PC-3 (cell line): ENCODE results near the gene B3GALT2. TPM values are rescaled to one million over a fixed set of nuclear protein-coding genes. Genes with fewer than 3 reads are reported as not detected.

Experiments used
- ATAC-seq: fragments of 200-7000 bp; cut with Tn5 transposase; 2 replicates; pipeline ENCODE4 v1.9.1; 2020; ENCODE audit warnings: mild to moderate bottlenecking, moderate library complexity
- BruUV-seq: library from RNA; stranded (reverse); fragments of 400-500 nt; replicated peaks from 2 replicates; lab custom pipeline; 2021; lab: Mats Ljungman, UMichigan
- CTCF ChIA-PET: fragments of 300-600 bp; sonication (Branson Sonifier 250); formaldehyde crosslinking; loops from one replicate; lab custom pipeline; 2022; ENCODE audit warnings: antibody characterized with exemption; lab: Charles Lee
- POLR2A ChIA-PET: fragments of 300-600 bp; sonication (Branson Sonifier 250); formaldehyde crosslinking; loops from one replicate; lab custom pipeline; 2022; ENCODE audit warnings: antibody characterized with exemption; ENCODE audit not compliant: unreplicated experiment; lab: Charles Lee
- DNase-seq: peaks from one replicate; pipeline ENCODE4 v3.0.0-alpha.2; 2015
- H2AFZ ChIP-seq: fragments of 300-600 bp; sonication (generic); 2 replicates; pipeline ENCODE4 v1.6.0; 2016; ENCODE audit warnings: antibody characterized with exemption, low read length
- H3F3A ChIP-seq: fragments of 300-600 bp; sonication (generic); one replicate; pipeline ENCODE4 v1.6.0; 2017; ENCODE audit warnings: antibody characterized with exemption, low read length, control low read depth, mild to moderate bottlenecking; ENCODE audit not compliant: unreplicated experiment
- H3K27ac ChIP-seq: fragments of 300-600 bp; sonication (generic); 2 replicates; pipeline ENCODE4 v1.5.1; 2016; ENCODE audit warnings: mild to moderate bottlenecking, low read length
- H3K27me3 ChIP-seq: fragments of 300-600 bp; sonication (generic); 2 replicates; pipeline ENCODE4 v1.6.1; 2016; ENCODE audit warnings: low read length, mixed read lengths
- H3K36me3 ChIP-seq: fragments of 300-600 bp; sonication (generic); 2 replicates; pipeline ENCODE4 v1.6.1; 2016; ENCODE audit warnings: low read depth, mixed run types, low read length, mixed read lengths
- H3K4me1 ChIP-seq: fragments of 300-600 bp; sonication (generic); 2 replicates; pipeline ENCODE4 v1.5.1; 2016; ENCODE audit warnings: low read length; ENCODE audit not compliant: insufficient read depth
- H3K4me2 ChIP-seq: fragments of 300-600 bp; sonication (generic); 2 replicates; pipeline ENCODE4 v1.6.0; 2016; ENCODE audit warnings: low read length
- H3K4me3 ChIP-seq: fragments of 300-600 bp; sonication (generic); 2 replicates; pipeline ENCODE4 v1.5.1; 2016; ENCODE audit warnings: mild to moderate bottlenecking, low read length, mixed read lengths
- H3K79me2 ChIP-seq: fragments of 300-600 bp; sonication (generic); 2 replicates; pipeline ENCODE4 v1.6.1; 2017; ENCODE audit warnings: low read length, mixed read lengths
- H3K9ac ChIP-seq: fragments of 300-600 bp; sonication (generic); 2 replicates; pipeline ENCODE4 v1.6.0; 2016; ENCODE audit warnings: mild to moderate bottlenecking, low read length
- H3K9me2 ChIP-seq: fragments of 300-600 bp; sonication (generic); replicated peaks from 2 replicates; pipeline ENCODE4 v1.6.1; 2016; ENCODE audit warnings: mixed run types, low read length, mixed read lengths
- H3K9me3 ChIP-seq: fragments of 300-600 bp; sonication (generic); 2 replicates; pipeline ENCODE4 v1.6.1; 2016; ENCODE audit warnings: low read length, mixed read lengths
- H4K20me1 ChIP-seq: fragments of 300-600 bp; sonication (generic); 2 replicates; pipeline ENCODE4 v1.6.1; 2016; ENCODE audit warnings: low read length, mixed read lengths
- EZH2 ChIP-seq: fragments of 300-600 bp; sonication (generic); IDR thresholded peaks from one replicate; pipeline ENCODE4 v1.6.1; 2017; ENCODE audit warnings: antibody characterized with exemption, mild to moderate bottlenecking, low read length; ENCODE audit not compliant: unreplicated experiment
- EZH2phosphoT487 ChIP-seq: fragments of 300-600 bp; sonication (generic); IDR thresholded peaks from 2 replicates; pipeline ENCODE4 v1.6.1; 2018; ENCODE audit warnings: mild to moderate bottlenecking, antibody characterized with exemption, low read length, borderline replicate concordance
- intact Hi-C: fragments of 100-400 bp; cut with micrococcal nuclease; formaldehyde crosslinking; loops from 2 replicates; pipeline ENCODE4 v1.9.0; 2023
- total RNA-seq: library from RNA; depleted of rRNA; stranded (reverse); fragments of >200 nt; gene quantifications from 2 replicates; pipeline ENCODE4 v1.2.3, GENCODE V29; 2014
- TF ChIP-seq, protein P1 (sequence below): fragments of 300-600 bp; sonication (generic); conservative IDR thresholded peaks from 2 replicates; pipeline ENCODE4 v1.5.1; 2017; ENCODE audit warnings: antibody characterized with exemption, low read depth, mild to moderate bottlenecking, low read length

Gene B3GALT2
- total RNA-seq, 1 experiment from 2014 or later = not detected

DNA sequence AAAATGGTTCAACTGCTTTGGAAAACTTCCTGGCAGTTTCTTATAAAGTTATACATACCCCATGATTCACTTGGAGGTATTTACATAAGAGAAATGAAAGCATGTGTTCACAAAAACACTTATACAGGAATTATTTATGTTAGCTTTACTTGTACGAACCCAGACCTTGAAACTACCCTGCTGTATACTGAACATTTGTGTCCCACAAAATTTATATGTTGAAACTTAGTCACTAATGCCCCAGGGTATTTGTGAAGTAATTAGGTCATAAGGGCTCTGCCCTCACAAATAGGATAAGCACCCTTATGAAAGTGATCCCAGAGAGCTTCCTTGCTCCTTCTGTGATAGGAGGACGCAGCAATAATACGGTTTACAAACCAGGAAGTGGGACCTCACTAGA lies 42.7 kb upstream of the B3GALT2 start:
- Histone ChIP-seq H3K36me3 (no peaks in the 10 kb centered on the region), H3K4me2 (peak overlapping the region; percentile 70), H3K9me3 (no peaks in the 10 kb centered on the region), H4K20me1 (no peaks in the 10 kb centered on the region), H3K4me1 (peaks cover 21% of the 10 kb centered on the region), H3K9me2 (no peaks in the 10 kb centered on the region), H3K27ac (peak overlapping the region; percentile 78), H3K79me2 (0 out of 2 replicates have a peak, but pooled peaks cover 4% of the 10 kb centered on the region), H3K9ac (peak overlapping the region; percentile 30; the same call in 1 of the 2 replicates), H3F3A (no peaks in the 10 kb centered on the region), H2AFZ (peak overlapping the region; percentile 16; the same call in 1 of the 2 replicates), H3K4me3 (peak overlapping the region; percentile 32; the same call in 1 of the 2 replicates), H3K27me3 (no peaks in the 10 kb centered on the region)
- intact Hi-C loops = no loop called here
- DNase-seq = peak; percentile 72
- BruUV-seq = no TSS peak
- ChIA-PET CTCF (no interaction called here), POLR2A (no interaction called here)
- TF ChIP-seq EZH2phosphoT487 = no peak
- TF ChIP-seq, protein P1, sequence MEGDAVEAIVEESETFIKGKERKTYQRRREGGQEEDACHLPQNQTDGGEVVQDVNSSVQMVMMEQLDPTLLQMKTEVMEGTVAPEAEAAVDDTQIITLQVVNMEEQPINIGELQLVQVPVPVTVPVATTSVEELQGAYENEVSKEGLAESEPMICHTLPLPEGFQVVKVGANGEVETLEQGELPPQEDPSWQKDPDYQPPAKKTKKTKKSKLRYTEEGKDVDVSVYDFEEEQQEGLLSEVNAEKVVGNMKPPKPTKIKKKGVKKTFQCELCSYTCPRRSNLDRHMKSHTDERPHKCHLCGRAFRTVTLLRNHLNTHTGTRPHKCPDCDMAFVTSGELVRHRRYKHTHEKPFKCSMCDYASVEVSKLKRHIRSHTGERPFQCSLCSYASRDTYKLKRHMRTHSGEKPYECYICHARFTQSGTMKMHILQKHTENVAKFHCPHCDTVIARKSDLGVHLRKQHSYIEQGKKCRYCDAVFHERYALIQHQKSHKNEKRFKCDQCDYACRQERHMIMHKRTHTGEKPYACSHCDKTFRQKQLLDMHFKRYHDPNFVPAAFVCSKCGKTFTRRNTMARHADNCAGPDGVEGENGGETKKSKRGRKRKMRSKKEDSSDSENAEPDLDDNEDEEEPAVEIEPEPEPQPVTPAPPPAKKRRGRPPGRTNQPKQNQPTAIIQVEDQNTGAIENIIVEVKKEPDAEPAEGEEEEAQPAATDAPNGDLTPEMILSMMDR = no peak
- no peak for TF ChIP-seq EZH2
- peak; percentile 93 for ATAC-seq

GRCh38 chr1:193222056-193222615 lies 35.7 kb upstream of the B3GALT2 start:
- ATAC-seq = no peak
- CTCF ChIA-PET = no interaction called here
- intact Hi-C loops = no loop called here

More at GRCh38 chr1:193222056-193222615, 35.7 kb upstream of the B3GALT2 start:
- Histone ChIP-seq H3K27me3 (no peaks in the 10 kb centered on the region), H3K9me2 (no peaks in the 10 kb centered on the region), H3F3A (no peaks in the 10 kb centered on the region), H3K9ac (no peak overlapping the region), H3K9me3 (no peaks in the 10 kb centered on the region), H3K4me3 (no peak overlapping the region), H3K36me3 (no peaks in the 10 kb centered on the region; the same call in 1 of the 2 replicates), H2AFZ (no peak overlapping the region), H3K27ac (no peak overlapping the region), H3K4me1 (no peaks in the 10 kb centered on the region), H4K20me1 (no peaks in the 10 kb centered on the region), H3K4me2 (no peak overlapping the region), H3K79me2 (0 out of 2 replicates have a peak, but pooled peaks cover 4% of the 10 kb centered on the region)
- DNase-seq = no peak
- no peak for TF ChIP-seq EZH2phosphoT487
- TF ChIP-seq, protein P1 = no peak
- TF ChIP-seq EZH2 = no peak
- BruUV-seq = no TSS peak
- POLR2A ChIA-PET = no interaction called here
